NOMO-1 treated with dmso at 0.1 percent for 144 hours (cell line): ENCODE results near the gene PRAMEF25.
"Not testable (repeated sequence)": the region's sequence is repeated elsewhere in the genome, so short reads cannot be mapped to it uniquely, and the experiment has no call there.

Experiments used
- DNase-seq: peaks from one replicate; lab custom pipeline; 2025; ENCODE audit not compliant: unreplicated experiment; lab: John Stamatoyannopoulos, UW

The PRAMEF25 gene

GRCh38 chr1:13070474-13070873, at the start of gene PRAMEF25:
TSS of gene PRAMEF25 (plus strand) at chr1:13070774. CDS start at chr1:13073694, 2,920 bp downstream.
- not testable (repeated sequence) for DNase-seq

- DNase-seq = not testable (repeated sequence)
These were observed 14.1 kb upstream of the PRAMEF25 start, which contains the start of gene PRAMEF27 for GRCh38 chr1:13056475-13056874. TSS of gene PRAMEF27 (minus strand) at chr1:13056575. CDS start at chr1:13053659, 2,916 bp downstream.

- not testable (repeated sequence) for DNase-seq
These were observed 46.2 kb downstream of the PRAMEF25 start, which contains the start of gene HNRNPCL2 for GRCh38 chr1:13116754-13117153. TSS of gene HNRNPCL2 (minus strand) at chr1:13116854. CDS start at chr1:13116400, 454 bp downstream.
